Stimulated activated effector memory CD8-positive, alpha-beta T cell treated with anti-CD3 and anti-CD28 coated beads, Interleukin-12 subunit alpha, Interleukin-12 subunit beta, amount 100 ng/mL, for 72 hours (primary cell): ENCODE measurements around the gene NSUN4.

Experiments used
- ATAC-seq: fragments of 150-1000 bp; cut with Tn5 transposase; 2 replicates; pipeline ENCODE4 v1.10.0; 2021
- DNase-seq, 2 donors: peaks; one replicate each; pipeline ENCODE4 v3.0.0; 2021 to 2022; ENCODE audit warnings: low spot score in 2 of 2
- H3K27ac Mint-ChIP-seq: one replicate; pipeline ENCODE4 v1.8.0; 2022; ENCODE audit warnings: mild to moderate bottlenecking, mixed read lengths
- H3K36me3 Mint-ChIP-seq: one replicate; pipeline ENCODE4 v1.8.0; 2022; ENCODE audit warnings: mild to moderate bottlenecking, mixed read lengths
- H3K4me1 Mint-ChIP-seq: one replicate; pipeline ENCODE4 v1.8.0; 2022; ENCODE audit warnings: mixed read lengths
- H3K4me3 Mint-ChIP-seq: one replicate; pipeline ENCODE4 v1.8.0; 2022; ENCODE audit warnings: mild to moderate bottlenecking, mixed read lengths
- H3K9me3 Mint-ChIP-seq: one replicate; pipeline ENCODE4 v1.8.0; 2022; ENCODE audit warnings: mixed read lengths

Gene NSUN4

GRCh38 chr1:46370214-46370633 is 29.6 kb downstream of the NSUN4 start:
- peaks cover 72% of the 10 kb centered on the region for H3K36me3 Mint-ChIP-seq
- H3K4me1 Mint-ChIP-seq, result peaks cover 7% of the 10 kb centered on the region
- peak; percentile 84 for ATAC-seq
- no peak for DNase-seq
- H3K4me3 Mint-ChIP-seq, result no peak overlapping the region
- peak overlapping the region; percentile 3 for H3K27ac Mint-ChIP-seq
- H3K9me3 Mint-ChIP-seq, result no peaks in the 10 kb centered on the region

DNA sequence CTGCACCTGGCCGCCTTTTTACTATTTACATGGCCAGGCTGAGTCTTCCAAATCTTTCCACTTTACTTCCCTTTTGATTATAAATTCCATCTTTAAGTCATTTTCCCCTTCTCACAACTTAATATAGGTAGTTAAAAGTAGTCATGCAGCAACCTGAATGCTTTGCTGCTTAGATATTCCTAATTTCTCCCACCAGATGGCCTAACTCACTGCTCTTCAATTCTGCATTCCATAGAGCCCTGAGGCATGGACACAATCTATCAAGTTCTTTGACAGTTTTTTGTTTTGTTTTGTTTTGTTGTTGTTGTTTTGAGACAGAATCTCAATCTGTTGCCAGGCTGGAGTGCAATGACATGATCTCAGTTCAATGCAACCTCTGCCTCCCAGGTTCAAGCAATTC is 31.8 kb downstream of the NSUN4 start:
- ATAC-seq (no peak), DNase-seq (no peak)
- H3K4me3 Mint-ChIP-seq, result no peak overlapping the region
- no peak overlapping the region for H3K27ac Mint-ChIP-seq
- H3K9me3 Mint-ChIP-seq, result no peaks in the 10 kb centered on the region
- H3K36me3 Mint-ChIP-seq, result peaks cover 65% of the 10 kb centered on the region
- peaks cover 7% of the 10 kb centered on the region for H3K4me1 Mint-ChIP-seq

GRCh38 chr1:46379996-46380395 is 39.4 kb downstream of the NSUN4 start:
- Mint-ChIP-seq H3K27ac (peak overlapping the region; percentile 6), H3K36me3 (peaks cover 17% of the 10 kb centered on the region), H3K4me1 (no peaks in the 10 kb centered on the region), H3K4me3 (no peak overlapping the region), H3K9me3 (no peaks in the 10 kb centered on the region)
- DNase-seq, result no peak
- no peak for ATAC-seq

DNA sequence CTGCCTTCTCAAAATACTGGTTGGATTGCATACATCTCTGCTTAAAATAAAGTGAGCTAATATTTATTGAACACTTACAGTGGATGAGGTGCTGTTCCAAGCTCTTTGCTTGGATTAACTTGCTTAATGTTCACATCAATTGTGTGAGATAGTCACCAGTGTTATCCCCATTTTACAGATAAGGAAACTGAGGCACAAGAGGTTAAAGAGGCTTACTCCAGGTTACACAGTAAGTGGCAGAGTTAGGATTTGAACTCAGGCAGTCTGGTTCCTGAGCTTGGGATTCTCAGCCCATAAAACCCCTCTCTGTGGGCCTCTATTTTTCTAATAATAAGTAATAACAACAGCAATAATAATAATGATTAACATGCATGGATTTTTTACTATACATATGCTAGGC is 39.9 kb downstream of the NSUN4 start:
- no peak for DNase-seq
- Mint-ChIP-seq H3K4me3 (no peak overlapping the region), H3K9me3 (no peaks in the 10 kb centered on the region), H3K27ac (peak overlapping the region; percentile 6), H3K4me1 (no peaks in the 10 kb centered on the region), H3K36me3 (peaks cover 11% of the 10 kb centered on the region)
- no peak for ATAC-seq

- no peak for DNase-seq
- peak overlapping the region; percentile 56 for H3K4me3 Mint-ChIP-seq
- no peak for ATAC-seq
- H3K9me3 Mint-ChIP-seq, result peaks cover 4% of the 10 kb centered on the region
- H3K36me3 Mint-ChIP-seq, result no peaks in the 10 kb centered on the region
- H3K4me1 Mint-ChIP-seq, result peaks cover 6% of the 10 kb centered on the region
- H3K27ac Mint-ChIP-seq, result no peak overlapping the region
Observed at GRCh38 chr1:46393510-46393909, 52.9 kb downstream of the NSUN4 start.

DNA sequence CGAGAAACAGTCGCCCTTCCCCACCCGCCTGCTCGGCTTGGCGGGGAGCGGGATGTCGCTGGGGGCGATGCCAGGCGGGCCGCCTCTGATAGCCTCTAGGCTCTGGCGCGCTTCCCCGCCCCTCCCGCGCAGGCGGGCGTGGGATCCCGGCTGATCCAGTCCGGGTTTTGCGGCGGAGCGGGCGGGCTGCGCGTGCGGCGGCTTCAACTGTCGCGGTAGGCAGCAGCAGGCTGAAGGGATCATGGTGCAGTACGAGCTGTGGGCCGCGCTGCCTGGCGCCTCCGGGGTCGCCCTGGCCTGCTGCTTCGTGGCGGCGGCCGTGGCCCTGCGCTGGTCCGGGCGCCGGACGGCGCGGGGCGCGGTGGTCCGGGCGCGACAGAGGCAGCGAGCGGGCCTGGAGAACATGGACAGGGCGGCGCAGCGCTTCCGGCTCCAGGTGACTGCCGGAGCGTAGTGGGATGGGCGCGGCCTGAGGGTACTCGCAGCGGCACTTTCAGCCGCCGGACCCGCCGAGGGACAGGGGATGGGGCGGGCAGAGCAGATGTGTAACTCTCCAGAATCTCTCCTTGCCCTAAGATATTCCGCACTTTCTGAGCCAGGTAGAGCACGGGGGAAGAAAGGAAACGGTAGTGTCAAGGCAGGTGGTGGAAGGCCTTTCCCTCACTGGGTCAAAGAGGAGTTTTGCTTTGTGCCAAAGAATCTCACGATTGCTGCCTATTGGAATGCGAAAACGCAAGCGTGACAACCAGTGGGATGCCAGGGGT is 53.7 kb downstream of the NSUN4 start, which contains the start of gene FAAH:
FAAH (plus strand) TSS at position 210 of the 764 bp plus-strand sequence; CDS start at position 242, 32 bp downstream.
- Mint-ChIP-seq H3K4me3 (peak within 1 kb of the TSS; percentile 56), H3K27ac (no peak within 1 kb of the TSS), H3K4me1 (peaks cover 6% of the 10 kb centered on the region), H3K9me3 (peaks cover 4% of the 10 kb centered on the region), H3K36me3 (no peaks in the 10 kb centered on the region)
- ATAC-seq (peak; percentile 58), DNase-seq (no peak)

DNA sequence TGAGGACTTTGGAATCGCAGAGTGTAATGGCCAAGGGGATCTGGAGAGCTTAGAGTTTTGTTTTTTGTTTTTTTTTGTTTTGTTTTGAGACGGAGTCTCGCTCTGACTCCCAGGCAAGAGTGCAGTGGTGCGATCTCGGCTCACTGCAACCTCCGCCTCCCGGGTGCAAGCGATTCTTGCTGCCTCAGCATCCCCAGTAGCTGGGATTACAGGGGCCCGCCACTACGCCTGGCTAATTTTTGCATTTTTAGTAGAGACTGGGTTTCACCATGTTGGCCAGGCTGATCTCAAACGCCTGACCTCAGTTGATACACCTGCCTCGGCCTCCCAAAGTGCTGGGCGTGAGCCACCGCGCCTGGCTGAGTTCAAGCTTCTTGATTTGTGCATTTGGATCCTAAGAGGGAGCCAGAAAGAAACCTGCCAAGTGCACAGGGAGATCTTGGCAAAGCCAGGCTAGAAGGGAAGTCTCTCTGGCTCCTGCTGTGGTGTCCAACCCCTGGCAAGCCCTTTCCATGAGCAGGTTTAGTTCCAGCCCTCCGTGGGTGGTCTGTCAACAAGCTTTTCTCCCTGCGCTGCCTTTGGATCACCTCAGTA is 54.4 kb downstream of the NSUN4 start:
- H3K27ac Mint-ChIP-seq, result no peak overlapping the region
- H3K4me3 Mint-ChIP-seq, result peak overlapping the region; percentile 56
- no peak for DNase-seq
- peaks cover 4% of the 10 kb centered on the region for H3K9me3 Mint-ChIP-seq
- no peak for ATAC-seq
- no peaks in the 10 kb centered on the region for H3K36me3 Mint-ChIP-seq
- H3K4me1 Mint-ChIP-seq, result peaks cover 6% of the 10 kb centered on the region

- H3K9me3 Mint-ChIP-seq, result peaks cover 4% of the 10 kb centered on the region
- H3K4me1 Mint-ChIP-seq, result peaks cover 14% of the 10 kb centered on the region
- ATAC-seq (no peak), DNase-seq (no peak)
- H3K36me3 Mint-ChIP-seq, result no peaks in the 10 kb centered on the region
- no peak overlapping the region for H3K4me3 Mint-ChIP-seq
- H3K27ac Mint-ChIP-seq, result no peak overlapping the region
Observed at GRCh38 chr1:46396441-46397398, 56.1 kb downstream of the NSUN4 start.

- H3K4me3 Mint-ChIP-seq, result no peak overlapping the region
- no peaks in the 10 kb centered on the region for H3K36me3 Mint-ChIP-seq
- no peak overlapping the region for H3K27ac Mint-ChIP-seq
- DNase-seq, result no peak
- ATAC-seq, result no peak
- no peaks in the 10 kb centered on the region for H3K9me3 Mint-ChIP-seq
- peaks cover 8% of the 10 kb centered on the region for H3K4me1 Mint-ChIP-seq
Observed at GRCh38 chr1:46399307-46399706, 58.7 kb downstream of the NSUN4 start.

DNA sequence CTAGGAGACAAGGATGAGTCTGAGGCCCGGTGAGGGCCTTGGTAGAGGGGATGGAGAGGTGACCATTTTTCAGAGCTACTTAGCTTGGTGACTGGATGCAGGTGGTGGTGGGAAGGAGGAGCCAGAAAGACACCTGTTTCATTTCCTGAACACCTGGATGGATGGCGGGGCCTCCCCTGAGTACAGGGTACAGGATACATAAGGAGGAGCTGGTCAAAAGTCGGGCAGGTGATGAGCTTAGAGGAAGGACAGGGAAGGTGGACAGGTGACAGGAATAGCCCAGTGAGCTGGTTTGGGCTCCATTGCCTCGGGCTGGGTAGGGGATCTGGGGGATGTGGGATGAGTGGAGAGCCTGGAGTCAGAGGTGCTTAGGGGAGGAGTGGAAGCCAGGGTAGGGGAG is 59.8 kb downstream of the NSUN4 start:
- Mint-ChIP-seq H3K9me3 (no peaks in the 10 kb centered on the region), H3K4me3 (no peak overlapping the region), H3K36me3 (no peaks in the 10 kb centered on the region), H3K27ac (peak overlapping the region; percentile 15), H3K4me1 (peaks cover 8% of the 10 kb centered on the region)
- ATAC-seq (no peak), DNase-seq (no peak)

DNA sequence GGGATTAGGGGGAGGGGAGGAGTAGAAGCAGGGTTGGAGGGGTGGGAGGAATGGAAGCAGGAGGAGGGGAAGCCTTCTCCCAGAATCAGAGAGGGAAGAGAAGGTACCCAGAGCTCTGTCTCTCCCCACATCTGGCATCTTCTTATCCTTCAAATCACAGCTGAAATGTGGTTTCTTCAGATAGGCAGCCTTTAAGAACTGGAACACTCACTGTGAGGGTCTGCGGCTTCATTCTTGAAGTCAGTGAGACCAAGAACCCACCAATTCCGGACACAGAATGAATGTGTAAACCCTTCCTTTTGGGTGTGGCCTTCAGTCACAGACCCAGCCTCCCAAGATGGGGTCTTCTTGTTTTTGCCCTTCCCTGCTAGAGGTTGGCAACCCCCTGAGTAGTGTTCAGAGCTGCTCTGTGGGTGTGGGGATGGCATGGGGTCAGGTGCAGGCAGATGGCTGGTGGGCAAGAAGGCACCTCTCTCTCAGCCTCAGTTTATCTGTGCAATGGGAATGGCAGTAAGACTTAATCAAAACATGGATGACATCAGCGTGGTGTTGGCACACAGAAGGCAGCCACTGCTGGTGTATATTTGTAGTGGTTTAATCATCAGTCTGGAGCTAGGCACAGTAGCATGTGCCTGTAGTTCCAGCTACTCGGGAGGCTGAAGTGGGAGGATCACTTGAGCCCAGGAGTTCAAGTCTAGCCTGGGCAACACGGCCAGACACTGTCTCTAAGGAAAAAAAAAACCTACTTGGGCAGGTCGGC is 60.7 kb downstream of the NSUN4 start:
- DNase-seq (no peak), ATAC-seq (no peak)
- H3K36me3 Mint-ChIP-seq, result no peaks in the 10 kb centered on the region
- H3K27ac Mint-ChIP-seq, result no peak overlapping the region
- peaks cover 11% of the 10 kb centered on the region for H3K4me1 Mint-ChIP-seq
- no peaks in the 10 kb centered on the region for H3K9me3 Mint-ChIP-seq
- H3K4me3 Mint-ChIP-seq, result no peak overlapping the region

- H3K9me3 Mint-ChIP-seq, result no peaks in the 10 kb centered on the region
- H3K4me1 Mint-ChIP-seq, result peaks cover 19% of the 10 kb centered on the region
- H3K4me3 Mint-ChIP-seq, result no peak overlapping the region
- H3K27ac Mint-ChIP-seq, result no peak overlapping the region
- ATAC-seq, result peak; percentile 24
- DNase-seq, result no peak
- H3K36me3 Mint-ChIP-seq, result no peaks in the 10 kb centered on the region
Observed at GRCh38 chr1:46401964-46402626, 61.5 kb downstream of the NSUN4 start.

- H3K27ac Mint-ChIP-seq, result no peak overlapping the region
Observed at GRCh38 chr1:46403916-46404315, 63.3 kb downstream of the NSUN4 start.

DNA sequence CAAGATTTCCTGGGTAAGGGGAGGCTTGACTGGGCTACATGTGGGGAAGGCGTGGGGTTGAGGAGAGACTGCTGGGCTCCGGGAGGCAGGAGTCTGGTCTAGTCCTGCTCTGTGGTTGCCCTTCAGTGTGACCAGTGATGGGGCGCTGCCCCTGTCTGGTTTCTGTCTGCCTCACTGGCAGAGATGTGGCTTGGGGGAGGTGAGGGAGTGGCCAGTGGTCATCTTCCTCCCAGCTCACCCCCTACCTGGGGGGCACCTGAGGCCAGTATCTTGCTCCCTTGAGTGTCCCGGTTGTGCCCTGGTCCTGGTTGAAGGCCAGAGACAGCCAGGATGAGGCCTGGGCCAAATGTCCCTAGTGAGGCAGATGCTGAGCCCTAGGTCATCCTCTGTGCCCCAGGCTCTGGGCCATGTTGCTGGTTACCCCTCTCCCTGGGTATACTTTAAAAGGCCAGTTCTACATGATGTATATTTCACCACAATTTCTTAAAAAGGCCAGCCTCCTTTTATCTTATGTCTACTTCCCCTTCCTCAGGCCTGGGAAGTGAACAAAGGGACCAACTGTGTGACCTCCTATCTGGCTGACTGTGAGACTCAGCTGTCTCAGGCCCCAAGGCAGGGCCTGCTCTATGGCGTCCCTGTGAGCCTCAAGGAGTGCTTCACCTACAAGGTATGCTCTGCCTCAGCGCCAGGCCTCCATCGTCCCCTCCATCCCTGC is 64.0 kb downstream of the NSUN4 start:
- DNase-seq (no peak), ATAC-seq (no peak)
- no peaks in the 10 kb centered on the region for H3K9me3 Mint-ChIP-seq
- H3K4me3 Mint-ChIP-seq, result no peak overlapping the region
- H3K36me3 Mint-ChIP-seq, result no peaks in the 10 kb centered on the region
- peaks cover 25% of the 10 kb centered on the region for H3K4me1 Mint-ChIP-seq
- no peak overlapping the region for H3K27ac Mint-ChIP-seq

More at GRCh38 chr1:46403916-46404315, 63.3 kb downstream of the NSUN4 start:
- DNase-seq (no peak), ATAC-seq (no peak)
- no peaks in the 10 kb centered on the region for H3K9me3 Mint-ChIP-seq
- H3K4me1 Mint-ChIP-seq, result peaks cover 25% of the 10 kb centered on the region
- H3K36me3 Mint-ChIP-seq, result no peaks in the 10 kb centered on the region
- H3K4me3 Mint-ChIP-seq, result no peak overlapping the region
